HEK293 (cell line): ENCODE measurements around the gene SYTL2.

ENCODE experiments used
- BCL11A ChIP-seq: fragments of 450-650 bp; formaldehyde crosslinking; IDR thresholded peaks from 2 replicates; pipeline ENCODE4 v1.5.1; 2016; ENCODE audit warnings: low read depth, missing biosample characterization, missing genetic modification characterization
- GLI4 ChIP-seq: fragments of 450-650 bp; formaldehyde crosslinking; IDR thresholded peaks from 2 replicates; pipeline ENCODE4 v1.5.1; 2016; ENCODE audit warnings: missing biosample characterization, missing genetic modification characterization
- KLF10 ChIP-seq: fragments of 450-650 bp; IDR thresholded peaks from 2 replicates; pipeline ENCODE4 v1.5.1; 2018; ENCODE audit warnings: missing biosample characterization, mild to moderate bottlenecking, missing genetic modification characterization
- KLF16 ChIP-seq: fragments of 450-650 bp; formaldehyde crosslinking; IDR thresholded peaks from 2 replicates; pipeline ENCODE4 v1.5.1; 2017; ENCODE audit warnings: missing biosample characterization, missing genetic modification characterization
- KLF8 ChIP-seq: fragments of 450-650 bp; formaldehyde crosslinking; IDR thresholded peaks from 2 replicates; pipeline ENCODE4 v1.5.1; 2016; ENCODE audit warnings: missing biosample characterization, missing genetic modification characterization
- MYNN ChIP-seq: fragments of 450-650 bp; formaldehyde crosslinking; IDR thresholded peaks from 2 replicates; pipeline ENCODE4 v1.5.1; 2016; ENCODE audit warnings: missing biosample characterization, missing genetic modification characterization, borderline replicate concordance
- SP2 ChIP-seq: fragments of 450-650 bp; formaldehyde crosslinking; IDR thresholded peaks from 2 replicates; pipeline ENCODE4 v1.5.1; 2016; ENCODE audit warnings: missing biosample characterization, missing genetic modification characterization
- ZBTB10 ChIP-seq: fragments of 450-650 bp; formaldehyde crosslinking; IDR thresholded peaks from 2 replicates; pipeline ENCODE4 v1.5.1; 2016; ENCODE audit warnings: missing biosample characterization, missing genetic modification characterization
- ZBTB17 ChIP-seq: fragments of 450-650 bp; formaldehyde crosslinking; IDR thresholded peaks from 2 replicates; pipeline ENCODE4 v1.5.1; 2016; ENCODE audit warnings: missing biosample characterization, missing genetic modification characterization
- ZBTB20 ChIP-seq: fragments of 450-650 bp; formaldehyde crosslinking; IDR thresholded peaks from 2 replicates; pipeline ENCODE4 v1.5.1; 2016; ENCODE audit warnings: missing biosample characterization, missing genetic modification characterization
- ZBTB21 ChIP-seq: fragments of 450-650 bp; formaldehyde crosslinking; IDR thresholded peaks from 2 replicates; pipeline ENCODE4 v1.5.1; 2017; ENCODE audit warnings: missing biosample characterization, missing genetic modification characterization
- ZBTB44 ChIP-seq: fragments of 450-650 bp; IDR thresholded peaks from 2 replicates; pipeline ENCODE4 v1.5.1; 2018; ENCODE audit warnings: missing biosample characterization, mild to moderate bottlenecking, missing genetic modification characterization
- ZBTB8A ChIP-seq: fragments of 450-650 bp; formaldehyde crosslinking; IDR thresholded peaks from 2 replicates; pipeline ENCODE4 v1.5.1; 2016; ENCODE audit warnings: missing biosample characterization, missing genetic modification characterization
- ZEB2 ChIP-seq: fragments of 450-650 bp; formaldehyde crosslinking; IDR thresholded peaks from 2 replicates; pipeline ENCODE4 v1.5.1; 2016; ENCODE audit warnings: missing biosample characterization, missing genetic modification characterization
- ZFHX2 ChIP-seq: fragments of 450-650 bp; formaldehyde crosslinking; conservative IDR thresholded peaks from 2 replicates; pipeline ENCODE4 v1.5.1; 2016; ENCODE audit warnings: missing biosample characterization, missing genetic modification characterization
- ZFP37 ChIP-seq: fragments of 450-650 bp; formaldehyde crosslinking; IDR thresholded peaks from 2 replicates; pipeline ENCODE4 v1.5.1; 2016; ENCODE audit warnings: missing biosample characterization, missing genetic modification characterization
- ZFP41 ChIP-seq: fragments of 450-650 bp; formaldehyde crosslinking; IDR thresholded peaks from 2 replicates; pipeline ENCODE4 v1.5.1; 2016; ENCODE audit warnings: missing biosample characterization, missing genetic modification characterization, borderline replicate concordance
- ZNF16 ChIP-seq: fragments of 450-650 bp; formaldehyde crosslinking; IDR thresholded peaks from 2 replicates; pipeline ENCODE4 v1.5.1; 2016; ENCODE audit warnings: low read depth, missing biosample characterization, missing genetic modification characterization
- ZNF2 ChIP-seq: fragments of 450-650 bp; formaldehyde crosslinking; IDR thresholded peaks from 2 replicates; pipeline ENCODE4 v1.5.1; 2016; ENCODE audit warnings: missing biosample characterization, missing genetic modification characterization
- ZNF202 ChIP-seq: fragments of 450-650 bp; formaldehyde crosslinking; IDR thresholded peaks from 2 replicates; pipeline ENCODE4 v1.5.1; 2016; ENCODE audit warnings: missing biosample characterization, missing genetic modification characterization, borderline replicate concordance
- ZNF23 ChIP-seq: fragments of 450-650 bp; formaldehyde crosslinking; IDR thresholded peaks from 2 replicates; pipeline ENCODE4 v1.5.1; 2016; ENCODE audit warnings: missing biosample characterization, missing genetic modification characterization, borderline replicate concordance
- ZNF311 ChIP-seq: fragments of 450-650 bp; formaldehyde crosslinking; IDR thresholded peaks from 2 replicates; pipeline ENCODE4 v1.5.1; 2017; ENCODE audit warnings: missing biosample characterization, missing genetic modification characterization, borderline replicate concordance
- ZNF335 ChIP-seq: fragments of 450-650 bp; formaldehyde crosslinking; conservative IDR thresholded peaks from 2 replicates; pipeline ENCODE4 v1.5.1; 2016; ENCODE audit warnings: missing biosample characterization, missing genetic modification characterization
- ZNF501 ChIP-seq: fragments of 450-650 bp; formaldehyde crosslinking; IDR thresholded peaks from 2 replicates; pipeline ENCODE4 v1.5.1; 2016; ENCODE audit warnings: missing biosample characterization, missing genetic modification characterization
- ZNF521 ChIP-seq: fragments of 450-650 bp; formaldehyde crosslinking; IDR thresholded peaks from 2 replicates; pipeline ENCODE4 v1.5.1; 2017; ENCODE audit warnings: missing biosample characterization, mild to moderate bottlenecking, missing genetic modification characterization
- ZNF558 ChIP-seq: fragments of 450-650 bp; formaldehyde crosslinking; IDR thresholded peaks from 2 replicates; pipeline ENCODE4 v1.5.1; 2016; ENCODE audit warnings: missing biosample characterization, missing genetic modification characterization
- ZNF560 ChIP-seq: fragments of 450-650 bp; formaldehyde crosslinking; IDR thresholded peaks from 2 replicates; pipeline ENCODE4 v1.5.1; 2017; ENCODE audit warnings: missing biosample characterization, missing genetic modification characterization, borderline replicate concordance
- ZNF585B ChIP-seq: fragments of 450-650 bp; formaldehyde crosslinking; IDR thresholded peaks from 2 replicates; pipeline ENCODE4 v1.5.1; 2016; ENCODE audit warnings: missing biosample characterization, missing genetic modification characterization
- ZNF610 ChIP-seq: fragments of 450-650 bp; formaldehyde crosslinking; IDR thresholded peaks from 2 replicates; pipeline ENCODE4 v1.5.1; 2016; ENCODE audit warnings: missing biosample characterization, missing genetic modification characterization, borderline replicate concordance
- ZNF624 ChIP-seq: fragments of 450-650 bp; formaldehyde crosslinking; IDR thresholded peaks from 2 replicates; pipeline ENCODE4 v1.5.1; 2017; ENCODE audit warnings: missing biosample characterization, missing genetic modification characterization
- ZNF629 ChIP-seq: fragments of 450-650 bp; formaldehyde crosslinking; IDR thresholded peaks from 2 replicates; pipeline ENCODE4 v1.5.1; 2017; ENCODE audit warnings: missing biosample characterization, missing genetic modification characterization
- ZNF639 ChIP-seq: fragments of 450-650 bp; formaldehyde crosslinking; IDR thresholded peaks from 2 replicates; pipeline ENCODE4 v1.5.1; 2016; ENCODE audit warnings: missing biosample characterization, missing genetic modification characterization
- ZNF664 ChIP-seq: fragments of 450-650 bp; formaldehyde crosslinking; IDR thresholded peaks from 2 replicates; pipeline ENCODE4 v1.5.1; 2016; ENCODE audit warnings: missing biosample characterization, missing genetic modification characterization
- ZNF677 ChIP-seq: fragments of 450-650 bp; IDR thresholded peaks from 2 replicates; pipeline ENCODE4 v1.5.0; 2018; ENCODE audit warnings: missing biosample characterization, mild to moderate bottlenecking, missing genetic modification characterization, moderate library complexity
- ZNF707 ChIP-seq: fragments of 450-650 bp; formaldehyde crosslinking; IDR thresholded peaks from 2 replicates; pipeline ENCODE4 v1.5.1; 2016; ENCODE audit warnings: missing biosample characterization, missing genetic modification characterization
- ZNF830 ChIP-seq: fragments of 450-650 bp; IDR thresholded peaks from 2 replicates; pipeline ENCODE4 v1.5.0; 2018; ENCODE audit warnings: missing biosample characterization, missing genetic modification characterization, low read depth, mild to moderate bottlenecking, moderate library complexity
- ZSCAN16 ChIP-seq: fragments of 450-650 bp; formaldehyde crosslinking; IDR thresholded peaks from 2 replicates; pipeline ENCODE4 v1.5.1; 2016; ENCODE audit warnings: missing biosample characterization, missing genetic modification characterization

Gene SYTL2

GRCh38 chr11:85663753-85664614 lies 147.0 kb downstream of the SYTL2 start (continued):
- no peak for TF ChIP-seq ZNF560
- no peak for TF ChIP-seq ZNF311 (tag by site-specific recombination)
- TF ChIP-seq ZNF707, result no peak
- no peak for TF ChIP-seq ZNF664 (tag by site-specific recombination)
- no peak for TF ChIP-seq ZNF202 (tag by site-specific recombination)
- peak; percentile 86 for TF ChIP-seq ZBTB17 (tag by site-specific recombination)
- TF ChIP-seq ZBTB20, result no peak
- TF ChIP-seq ZSCAN16 (tag by site-specific recombination), result no peak
- peak; percentile 90 for TF ChIP-seq ZNF335 (tag by site-specific recombination)
- no peak for TF ChIP-seq ZNF16 (tag by site-specific recombination)
- no peak for TF ChIP-seq GLI4
- TF ChIP-seq ZNF639, result no peak
- no peak for TF ChIP-seq ZNF629 (tag by site-specific recombination)
- no peak for TF ChIP-seq ZFHX2 (tag by site-specific recombination)
- no peak for TF ChIP-seq KLF8 (tag by site-specific recombination)
- TF ChIP-seq ZFP41 (tag by site-specific recombination), result no peak
- no peak for TF ChIP-seq ZBTB8A (tag by site-specific recombination)
- 0 out of 2 replicates have a peak, but pooled peaks have one; percentile 44 for TF ChIP-seq ZBTB44
- TF ChIP-seq ZBTB10 (tag by site-specific recombination), result no peak; the same call in 1 of the 2 replicates
- TF ChIP-seq ZEB2 (tag by site-specific recombination), result no peak
- peak; percentile 57 for TF ChIP-seq SP2 (tag by site-specific recombination)
- TF ChIP-seq ZNF585B, result no peak
- no peak for TF ChIP-seq ZNF610 (tag by site-specific recombination)
- no peak for TF ChIP-seq ZNF558 (tag by site-specific recombination)
- no peak for TF ChIP-seq ZNF830
- no peak for TF ChIP-seq ZNF501 (tag by site-specific recombination)
- TF ChIP-seq ZNF677 (tag by site-specific recombination), result no peak
- TF ChIP-seq ZNF624 (tag by site-specific recombination), result no peak
- TF ChIP-seq ZBTB21, result no peak
- no peak for TF ChIP-seq MYNN (tag by site-specific recombination)
- peak; percentile 23; the same call in 1 of the 2 replicates for TF ChIP-seq KLF16 (tag by site-specific recombination)
- no peak for TF ChIP-seq KLF10 (tag by site-specific recombination)
- no peak for TF ChIP-seq BCL11A (tag by site-specific recombination)
- 0 out of 2 replicates have a peak, but pooled peaks have one; percentile 29 for TF ChIP-seq ZFP37 (tag by site-specific recombination)
- no peak for TF ChIP-seq ZNF23 (tag by site-specific recombination)
- no peak for TF ChIP-seq ZNF2 (tag by site-specific recombination)
- TF ChIP-seq ZNF521 (tag by site-specific recombination), result no peak
